HG03469 (cell line): ENCODE results near the gene ZFYVE21.
A peak's percentile ranks its signal among the peaks of the same experiment; 100 is the strongest.

ENCODE experiments used
- ATAC-seq: cut with Tn5 transposase; IDR thresholded peaks from one replicate; pipeline ENCODE4 v1.9.1; 2021; ENCODE audit warnings: mild to moderate bottlenecking, moderate library complexity, moderate number of reproducible peaks; ENCODE audit not compliant: unreplicated experiment

ZFYVE21 gene

DNA sequence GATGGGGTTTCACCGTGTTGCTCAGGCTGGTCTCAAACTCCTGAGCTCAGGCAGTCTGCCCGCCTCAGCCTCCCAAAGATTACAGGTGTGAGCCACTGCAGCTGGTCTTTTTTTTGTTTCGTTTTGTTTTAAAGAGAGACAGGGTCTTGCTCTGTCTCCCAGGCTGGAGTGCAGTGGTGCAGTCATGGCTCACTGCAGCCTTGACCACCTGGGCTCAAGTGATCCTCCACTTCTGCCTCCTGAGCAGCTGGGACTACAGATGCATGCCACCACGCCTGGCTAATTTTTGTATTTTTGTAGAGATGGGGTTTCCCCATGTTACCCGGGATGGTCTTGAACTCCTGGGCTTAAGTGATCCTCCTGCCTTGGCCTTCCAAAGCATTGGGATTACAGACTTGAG lies 24.0 kb upstream of the ZFYVE21 start:
- ATAC-seq: peak; percentile 50

DNA sequence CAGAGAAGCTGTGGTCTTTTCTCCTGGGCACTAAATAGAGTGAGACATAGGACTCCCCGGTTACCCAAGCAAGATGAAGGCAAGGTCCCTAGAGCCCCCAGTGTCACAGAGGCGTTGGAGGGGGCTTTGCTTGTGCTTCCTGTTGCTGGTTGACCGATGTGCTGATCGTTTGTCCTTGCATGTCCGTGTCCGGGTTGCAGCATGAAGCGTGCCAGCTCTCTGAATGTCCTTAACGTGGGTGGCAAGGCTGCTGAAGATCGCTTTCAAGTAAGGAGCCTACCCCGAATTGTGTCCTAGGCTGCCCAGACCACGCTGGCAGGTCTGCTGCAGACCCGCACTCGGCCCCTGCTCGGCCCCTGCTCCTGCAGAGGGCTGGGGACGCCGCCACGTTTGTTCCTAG lies 23.5 kb upstream of the ZFYVE21 start:
- ATAC-seq: no peak

GRCh38 chr14:103692871-103693270 lies 22.7 kb upstream of the ZFYVE21 start:
- no peak for ATAC-seq

- no peak for ATAC-seq
Observed at GRCh38 chr14:103693515-103693914, 22.1 kb upstream of the ZFYVE21 start.

DNA sequence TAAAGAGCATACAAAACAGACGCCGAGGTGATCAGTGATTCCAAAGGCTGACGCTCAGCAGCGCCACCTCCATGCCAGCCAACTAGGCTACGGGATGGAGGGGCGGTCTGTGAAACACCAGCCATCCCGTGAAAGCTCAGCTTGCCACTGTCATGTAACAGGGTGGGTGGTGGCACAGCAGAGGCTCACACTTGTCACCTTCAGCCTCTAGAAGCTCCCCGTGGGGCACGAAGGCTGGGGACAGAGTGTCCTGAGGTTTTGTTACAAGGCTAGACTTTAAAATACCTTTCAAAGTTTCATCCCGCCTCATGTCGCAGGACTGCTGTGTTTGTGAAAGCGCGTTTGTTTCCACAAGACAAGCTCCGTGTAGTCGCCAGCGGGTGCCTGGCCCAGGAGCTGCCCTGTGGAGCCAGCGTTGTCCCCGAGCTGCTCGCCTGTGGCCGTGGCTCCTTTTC lies 21.0 kb upstream of the ZFYVE21 start:
- no peak for ATAC-seq

GRCh38 chr14:103695296-103696069 lies 20.1 kb upstream of the ZFYVE21 start:
- no peak for ATAC-seq

DNA sequence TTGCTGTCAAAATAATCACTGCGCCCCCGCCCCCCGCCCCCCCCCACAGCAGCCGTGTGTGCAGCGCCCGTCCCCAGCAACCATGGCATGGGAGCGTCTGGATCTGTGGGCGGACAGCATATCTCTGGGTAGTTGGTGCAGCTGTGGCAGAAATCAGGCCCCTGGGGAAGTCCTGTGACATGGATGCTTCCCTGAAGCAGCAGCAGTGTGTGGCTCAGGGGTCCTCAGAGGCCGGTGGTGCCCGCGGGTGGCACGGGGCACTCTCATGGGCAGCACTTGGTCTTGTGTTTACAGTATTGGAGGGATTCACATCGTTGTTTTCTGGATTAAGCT lies 19.6 kb upstream of the ZFYVE21 start:
- ATAC-seq: no peak

DNA sequence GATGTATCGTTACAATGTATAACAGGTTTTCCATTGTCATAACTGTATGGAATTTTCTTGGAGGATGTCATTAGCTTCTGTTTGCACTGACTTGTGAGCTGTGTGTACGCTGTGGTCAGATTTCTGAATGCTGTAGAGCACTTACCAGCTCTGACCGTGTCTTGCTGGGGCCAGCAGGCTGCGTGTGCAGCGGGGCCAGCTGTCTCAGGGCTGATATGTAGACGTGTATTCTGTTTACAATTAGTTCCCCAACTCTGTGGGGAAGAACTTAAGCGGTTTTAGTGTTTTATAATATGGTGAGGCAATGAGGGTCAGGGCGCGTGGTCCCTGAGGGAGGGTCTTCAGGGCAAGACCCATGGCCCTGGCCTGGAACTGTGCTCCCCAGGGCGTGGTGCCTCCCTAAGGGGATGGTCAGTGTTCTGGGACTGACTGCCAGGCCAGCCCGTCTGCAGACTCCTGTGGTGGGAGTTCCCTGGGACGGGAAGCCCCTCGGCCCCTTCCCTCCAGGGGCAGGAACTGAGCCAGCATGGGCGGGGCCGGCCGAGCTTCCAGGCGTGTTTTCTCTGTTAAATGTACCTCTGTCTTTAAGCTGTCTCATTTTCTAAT lies 19.0 kb upstream of the ZFYVE21 start:
- no peak for ATAC-seq

- no peak for ATAC-seq
Observed at GRCh38 chr14:103697206-103697602, 18.4 kb upstream of the ZFYVE21 start.

DNA sequence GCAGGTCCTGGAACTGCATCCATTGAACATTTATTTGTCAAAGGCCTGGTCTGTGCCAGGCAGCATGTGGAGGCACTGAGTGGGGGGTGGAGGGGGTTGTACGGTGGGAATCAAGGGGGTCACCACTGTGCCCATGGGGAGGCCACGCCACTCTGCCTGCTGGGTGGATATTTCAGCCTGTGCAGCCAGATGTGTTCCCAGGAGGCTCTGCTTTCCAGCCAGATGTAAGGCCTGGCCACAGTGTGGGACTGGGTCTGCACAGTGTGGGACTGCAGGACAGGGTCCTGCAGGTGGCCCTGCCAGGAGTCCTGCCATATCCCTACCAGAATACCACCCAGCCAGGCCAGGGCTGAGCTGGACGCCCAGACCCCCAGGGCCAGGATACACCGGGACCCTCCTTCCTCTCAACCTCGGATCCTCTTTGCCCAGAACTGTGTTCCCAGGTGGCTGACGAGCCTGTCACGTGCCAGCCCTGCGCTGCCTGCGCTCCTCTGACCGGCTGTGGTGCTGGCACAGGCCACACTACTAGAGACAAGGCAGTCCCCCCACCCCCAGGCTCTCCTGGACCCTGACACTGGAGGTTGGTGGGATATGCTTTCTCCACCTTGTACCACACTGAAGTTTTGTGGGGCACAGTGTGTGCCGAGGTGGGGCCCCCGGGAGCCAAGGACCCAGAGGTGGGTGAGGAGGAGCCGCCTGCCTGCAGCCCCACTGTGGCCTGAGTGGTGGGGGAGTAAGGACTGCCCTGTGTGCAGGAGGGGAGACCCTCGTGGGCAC lies 17.8 kb upstream of the ZFYVE21 start:
- ATAC-seq: no peak

DNA sequence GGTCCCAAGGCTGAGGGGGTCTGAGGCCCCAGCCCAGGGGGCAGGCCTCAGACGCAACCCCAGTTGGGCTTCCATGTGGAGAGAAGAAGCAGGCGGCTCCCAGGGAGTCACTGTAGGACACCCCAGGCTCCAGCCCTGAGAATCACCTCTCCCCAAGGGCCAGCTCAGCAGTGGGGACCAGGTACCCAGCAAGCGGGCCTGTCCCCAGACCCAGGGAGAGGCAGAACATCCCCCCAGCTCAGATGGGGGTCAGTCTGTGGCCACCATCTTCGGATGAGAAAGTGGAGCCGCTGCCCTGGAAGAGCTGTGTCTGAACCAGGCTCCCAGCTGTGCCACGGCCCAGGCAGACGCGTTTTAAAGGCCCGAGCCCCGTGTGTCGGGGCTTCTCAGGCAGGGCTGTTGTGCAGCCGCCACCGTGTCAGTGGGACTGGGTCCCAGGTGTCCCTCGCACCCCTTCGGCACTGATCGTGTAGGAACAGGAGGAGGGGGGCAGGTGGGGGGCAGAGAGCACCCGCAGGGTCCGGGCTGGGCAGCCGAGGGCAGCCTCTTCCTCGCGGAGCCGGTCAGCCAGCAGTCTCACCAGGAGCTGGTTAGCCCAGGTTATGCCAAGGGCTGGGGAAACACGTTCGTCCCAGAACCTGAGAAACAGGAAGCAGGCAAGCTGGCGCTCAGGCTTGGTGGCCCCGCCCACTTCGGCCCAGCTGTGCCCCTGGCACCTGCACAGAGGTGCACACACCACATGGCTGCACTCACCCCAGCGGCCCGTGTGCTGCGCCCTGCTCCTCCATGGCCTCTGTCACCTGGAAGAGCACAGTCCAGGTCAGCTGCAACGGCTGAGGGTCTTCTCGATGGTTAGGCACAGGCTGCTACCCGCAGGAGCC lies 17.0 kb upstream of the ZFYVE21 start:
- no peak for ATAC-seq

- ATAC-seq: no peak
Observed at GRCh38 chr14:103699261-103699661, 16.3 kb upstream of the ZFYVE21 start.

DNA sequence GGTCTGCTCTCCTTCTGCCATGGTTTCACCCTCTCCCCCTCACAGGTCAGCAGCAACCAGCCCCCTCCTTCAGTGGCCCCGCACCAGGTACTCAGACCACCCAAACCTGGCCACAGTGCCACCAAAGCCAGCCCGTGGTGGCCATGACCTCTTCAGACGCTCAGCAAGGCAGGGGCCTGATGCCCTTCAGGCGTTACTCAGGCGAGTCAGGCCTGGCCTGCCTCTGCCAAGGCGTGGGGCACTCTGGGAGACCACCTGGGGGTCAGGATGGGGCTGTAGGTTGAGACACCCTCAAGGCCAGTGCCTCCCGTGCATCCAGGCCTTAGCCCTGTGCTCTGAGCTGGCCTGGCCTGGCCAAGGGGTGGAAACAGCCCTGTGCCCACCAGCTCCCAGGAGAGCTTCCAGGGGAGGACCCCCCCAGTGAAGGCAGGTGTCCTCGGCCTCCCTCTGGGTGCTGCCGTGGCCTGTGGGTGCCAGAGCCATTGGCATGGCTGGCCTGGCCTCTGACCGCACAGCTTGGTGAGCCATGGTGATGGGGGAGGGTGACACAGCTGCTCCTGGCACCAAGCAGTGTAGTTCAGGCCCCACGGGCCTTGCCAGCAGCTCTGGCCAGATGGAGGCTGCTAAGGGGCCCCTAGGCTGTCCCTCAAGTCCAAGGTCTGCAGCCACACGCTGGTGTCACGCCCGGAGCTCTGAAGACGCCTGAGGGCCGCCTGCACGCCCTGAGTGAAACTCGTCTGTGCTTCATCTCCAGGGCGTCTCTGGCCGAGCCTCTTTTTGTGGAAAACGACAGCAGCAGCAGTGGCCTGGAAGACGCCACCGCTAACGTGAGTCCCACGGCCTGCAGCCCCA lies 15.5 kb upstream of the ZFYVE21 start:
- no peak for ATAC-seq

DNA sequence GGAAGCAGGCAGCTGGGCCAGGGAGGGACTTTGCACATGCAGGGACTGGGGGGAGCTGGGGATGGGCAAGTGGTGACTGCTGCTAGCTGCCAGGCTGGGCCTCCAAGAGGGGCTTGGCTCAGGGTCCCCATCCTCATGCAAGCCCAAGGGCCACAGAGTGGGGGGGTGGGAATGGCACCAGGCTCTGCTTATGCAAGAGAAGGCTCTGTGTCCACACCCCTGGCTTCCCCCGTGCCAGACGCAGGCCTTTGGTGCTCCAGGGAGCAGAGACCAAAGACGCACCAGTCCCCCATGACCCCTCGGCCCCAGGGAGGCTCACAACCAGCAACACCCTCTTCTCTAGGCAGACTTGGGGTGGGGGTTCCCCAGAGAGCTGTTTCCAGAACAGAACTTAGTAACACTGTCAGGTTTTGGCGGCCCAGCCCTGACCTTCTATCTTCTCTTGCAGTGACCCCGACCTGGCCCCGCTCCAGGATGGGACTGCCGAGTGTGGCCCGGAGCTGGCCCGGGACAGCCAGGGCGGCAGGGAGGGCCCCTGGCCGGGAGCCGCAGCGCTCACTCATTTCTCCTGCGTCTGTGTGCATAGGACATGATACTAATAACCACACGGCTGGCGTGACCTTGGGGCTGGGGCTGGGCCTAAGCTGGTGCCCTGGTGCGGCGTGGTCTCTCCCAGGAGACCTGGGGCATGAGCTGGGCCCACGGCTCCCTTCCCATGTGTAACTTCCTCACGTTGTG lies 14.7 kb upstream of the ZFYVE21 start:
- no peak for ATAC-seq

- ATAC-seq: no peak
Observed at GRCh38 chr14:103702095-103702494, 13.5 kb upstream of the ZFYVE21 start.

GRCh38 chr14:103702497-103703432 lies 12.8 kb upstream of the ZFYVE21 start:
- no peak for ATAC-seq

DNA sequence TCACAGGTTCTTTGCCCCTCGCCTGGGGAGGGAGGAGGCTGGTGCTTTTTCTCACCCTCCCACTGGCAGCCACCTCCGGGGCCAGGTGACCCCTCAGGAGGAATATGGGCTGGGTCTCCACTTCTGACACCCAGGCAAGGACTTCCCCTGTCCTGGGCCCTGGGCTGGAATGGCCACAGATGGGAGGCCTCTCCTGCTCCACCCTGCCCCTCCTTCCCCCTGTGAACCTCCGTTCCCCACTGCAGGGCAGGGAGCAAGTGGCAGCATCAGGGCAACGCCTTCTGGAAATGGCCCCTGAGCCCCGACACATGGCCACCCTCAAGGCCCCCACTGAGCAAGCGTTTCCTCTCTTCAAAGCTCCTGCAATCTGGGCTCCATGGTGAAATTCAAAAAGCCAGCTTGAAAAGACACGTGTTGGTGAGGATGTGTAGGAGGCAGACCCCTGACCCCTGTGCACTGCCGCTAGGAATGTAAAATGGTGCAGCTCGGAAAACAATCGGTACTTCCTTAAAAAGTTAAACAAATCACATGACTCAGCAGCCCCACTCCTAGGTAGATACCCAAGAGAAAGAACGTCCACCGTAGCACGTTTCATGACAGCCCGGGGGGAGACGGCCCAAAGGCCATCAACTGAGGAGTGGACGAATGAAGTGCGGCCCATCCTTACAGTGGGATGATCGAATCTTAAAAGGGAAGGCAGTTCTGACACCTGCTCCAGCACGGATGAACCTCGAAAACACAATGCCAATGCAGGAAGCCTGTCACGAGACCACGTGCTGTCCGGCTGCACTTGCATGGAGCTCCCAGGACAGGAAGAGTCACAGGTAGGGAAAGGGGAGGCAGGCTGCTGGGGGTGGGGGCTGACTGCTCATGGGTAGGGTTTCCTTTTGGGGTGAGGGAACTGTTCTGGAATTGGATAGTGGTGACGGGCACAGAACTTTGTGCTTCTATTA lies 11.9 kb upstream of the ZFYVE21 start:
- ATAC-seq: no peak
